ENCODE results near the gene NTM. TPM values are rescaled to one million over a fixed set of nuclear protein-coding genes. Genes with fewer than 3 reads are reported as not detected.

The NTM gene
- total and polyA plus RNA-seq, 2 of the 8 experiments (the other 6 are each of a cell fraction or from before 2014, with no cell fraction given) = 13.4 to 20.0 TPM

- H3K4ac ChIP-seq (replicated peaks; ENCODE audit: insufficient read length, low read depth, low read length) = no peak overlapping the region
- DNase-seq (ENCODE audit: low read depth in 1 of 2, low spot score in 2 of 2) = no peak
- H4K91ac ChIP-seq (replicated peaks; ENCODE audit: insufficient read length, low read length) = no peak overlapping the region
- CTCF ChIA-PET (ENCODE audit: partially characterized antibody) = interaction anchor here (1.0 kb wide), 1 partner anchor 11 kb away, joined by 3 read pairs; no protein-coding TSS in a partner anchor
- H3K18ac ChIP-seq (ENCODE audit: extremely low read depth, low read length) = no peak overlapping the region
- no peak overlapping the region for H3K23ac ChIP-seq (ENCODE audit: insufficient read length)
- WGBS, 2 experiments (ENCODE audit: extremely low coverage in 1 of 2, insufficient coverage in 1 of 2, insufficient read length in 1 of 2, insufficient replicate concordance in 2 of 2, low coverage in 1 of 2, low lambda C conversion rate in 2 of 2, missing lambda C conversion rate in 1 of 2) = 92% methylated on average over 5 of the region's 5 CpGs; no CpG with 5 or more reads in 1 of the 2 experiments
- H4K20me1 ChIP-seq (replicated peaks in 1 of 2; ENCODE audit: control insufficient read depth in 1 of 2, insufficient read depth in 2 of 2, low read length in 2 of 2) = no peaks in the 10 kb centered on the region
- no peak overlapping the region for H2BK120ac ChIP-seq (replicated peaks; ENCODE audit: low read depth, low read length)
- H2BK5ac ChIP-seq (ENCODE audit: low read depth, low read length) = no peak overlapping the region
- no peak overlapping the region for H4K8ac ChIP-seq (ENCODE audit: extremely low read depth, insufficient read depth, low read length)
- H3K9ac ChIP-seq (replicated peaks in 1 of 4; ENCODE audit: extremely low read depth in 1 of 4, low read depth in 3 of 4, low read length in 3 of 4) = no peak overlapping the region
- no peak for FAIRE-seq
- no peak overlapping the region for H2BK15ac ChIP-seq (ENCODE audit: low read length)
- no peaks in the 10 kb centered on the region for H3K79me1 ChIP-seq (ENCODE audit: low read depth, low read length)
- H3K4me2 ChIP-seq (ENCODE audit: insufficient read depth in 1 of 2, low read depth in 2 of 2, low read length in 2 of 2) = no peak overlapping the region
- no peaks in the 10 kb centered on the region for H3K79me2 ChIP-seq (ENCODE audit: control insufficient read depth in 1 of 2, insufficient read depth in 2 of 2, low read length in 2 of 2)
- H4K5ac ChIP-seq (ENCODE audit: insufficient read length, low read depth, low read length) = no peak overlapping the region
- peaks cover 0 to 1% (median 0%) of the 10 kb centered on the region in 4 experiments; a peak in 1 of 7 replicates for H3K27me3 ChIP-seq (replicated peaks in 1 of 4; ENCODE audit: control insufficient read depth in 3 of 4, extremely low read depth in 1 of 4, insufficient read depth in 3 of 4, low read length in 3 of 4)
- H3K9me3 ChIP-seq (ENCODE audit: insufficient read depth in 2 of 2, low read depth in 1 of 2, low read length in 1 of 2) = peaks cover 14 to 16% of the 10 kb centered on the region in 2 experiments
- no peak overlapping the region for H3K27ac ChIP-seq (ENCODE audit: low read depth, low read length)
- H2AK5ac ChIP-seq (ENCODE audit: low read depth, low read length) = no peak overlapping the region
- no peak overlapping the region for H3K14ac ChIP-seq (ENCODE audit: insufficient read length)
- H2BK20ac ChIP-seq (ENCODE audit: low read length) = no peak overlapping the region
- H2AFZ ChIP-seq (ENCODE audit: low read length) = no peak overlapping the region
- H3K56ac ChIP-seq (replicated peaks; ENCODE audit: insufficient read length, low read depth, low read length) = no peak overlapping the region
- H3K23me2 ChIP-seq (ENCODE audit: low read depth, low read length) = no peaks in the 10 kb centered on the region
- POLR2A ChIA-PET (ENCODE audit: partially characterized antibody) = no interaction called here
- H3K4me1 ChIP-seq (replicated peaks in 1 of 4; ENCODE audit: control insufficient read depth in 3 of 4, insufficient read depth in 4 of 4, low read length in 3 of 4) = no peaks in the 10 kb centered on the region
- H3K36me3 ChIP-seq (ENCODE audit: control insufficient read depth in 2 of 4, insufficient read depth in 4 of 4, low read length in 3 of 4) = no peaks in the 10 kb centered on the region
- H2BK12ac ChIP-seq (ENCODE audit: low read depth, low read length) = no peak overlapping the region
- H3K4me3 ChIP-seq (ENCODE audit: extremely low read depth in 1 of 4, insufficient read depth in 2 of 4, low read depth in 3 of 4, low read length in 4 of 4) = no peak overlapping the region
- TF ChIP-seq CHD1 (IDR thresholded peaks at IDR 0.05; ENCODE audit: low read depth, low read length) (no peak), NRF1 (IDR thresholded peaks at IDR 0.05; ENCODE audit: low read depth, low read length) (no peak), RAD21 (IDR thresholded peaks at IDR 0.05 in 1 of 2, conservative IDR thresholded peaks at IDR 0.05 in 1 of 2; ENCODE audit: low read depth in 2 of 2, low read length in 2 of 2) (no peak), KDM5A (IDR thresholded peaks at IDR 0.05; ENCODE audit: low read length) (no peak), EZH2 (IDR thresholded peaks at IDR 0.05; ENCODE audit: low read depth, low read length, severe bottlenecking) (no peak), SP2 (IDR thresholded peaks at IDR 0.05; ENCODE audit: low read length) (no peak), CHD2 (IDR thresholded peaks at IDR 0.05; ENCODE audit: low read length) (no peak), KDM1A (IDR thresholded peaks at IDR 0.05; ENCODE audit: borderline replicate concordance, low read length) (no peak), KDM4A (IDR thresholded peaks at IDR 0.05; ENCODE audit: low read depth, low read length, severe bottlenecking) (no peak), USF2 (IDR thresholded peaks at IDR 0.05; ENCODE audit: low read length) (no peak), SUZ12 (IDR thresholded peaks at IDR 0.05; ENCODE audit: low read length) (no peak), FOSL1 (IDR thresholded peaks at IDR 0.05; ENCODE audit: insufficient read depth, low read depth, low read length) (no peak), JUND (IDR thresholded peaks at IDR 0.05; ENCODE audit: low read length) (no peak), RXRA (IDR thresholded peaks at IDR 0.05; ENCODE audit: insufficient read depth, low read depth, low read length) (no peak)
Measured at GRCh38 chr11:132206993-132207392, 836.6 kb downstream of the NTM start.
